ENCODE data around the gene AGPAT4. TPM values are rescaled to one million over a fixed set of nuclear protein-coding genes. Genes with fewer than 3 reads are reported as not detected.

AGPAT4 gene
- total RNA-seq, 1 donor from 2014 or later, result 4.7 TPM

DNA sequence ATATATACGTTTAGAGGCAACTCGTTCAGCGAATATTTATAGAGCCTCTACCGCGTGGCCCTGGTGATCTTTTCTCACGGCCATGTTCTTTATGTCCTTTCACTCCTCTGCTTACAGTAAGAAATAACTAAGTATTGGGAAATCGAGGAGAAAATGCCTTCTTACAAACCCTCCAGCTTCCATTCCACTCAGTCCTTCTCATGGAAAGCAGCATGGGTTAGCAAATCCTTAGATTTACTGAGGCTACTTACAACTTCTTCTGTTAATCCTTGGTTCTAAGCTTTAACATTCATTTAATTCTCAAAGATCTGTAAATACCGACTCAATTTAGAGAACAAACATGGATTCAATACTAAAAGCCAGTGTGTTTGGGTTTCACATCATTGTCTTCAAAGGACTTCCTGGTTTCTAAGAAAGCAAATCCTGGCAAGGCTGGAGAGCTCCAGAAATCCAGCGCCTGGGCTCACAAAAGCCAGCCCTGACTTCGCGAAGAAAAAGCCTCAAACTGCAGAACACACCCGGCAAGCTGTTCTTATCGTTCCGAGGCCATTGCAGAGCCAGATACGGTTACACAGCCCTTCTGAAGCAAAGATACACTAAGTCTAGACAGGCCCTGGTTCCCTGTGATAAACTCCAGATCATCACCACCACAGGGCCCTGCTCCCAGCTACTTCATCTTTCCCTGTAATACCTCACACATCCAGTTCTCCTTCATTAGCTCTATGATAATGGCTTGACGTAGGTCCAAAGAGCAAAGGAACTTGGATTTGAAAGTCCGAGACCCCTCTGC lies 19.2 kb downstream of the AGPAT4 start:
- TF ChIP-seq, protein P1, sequence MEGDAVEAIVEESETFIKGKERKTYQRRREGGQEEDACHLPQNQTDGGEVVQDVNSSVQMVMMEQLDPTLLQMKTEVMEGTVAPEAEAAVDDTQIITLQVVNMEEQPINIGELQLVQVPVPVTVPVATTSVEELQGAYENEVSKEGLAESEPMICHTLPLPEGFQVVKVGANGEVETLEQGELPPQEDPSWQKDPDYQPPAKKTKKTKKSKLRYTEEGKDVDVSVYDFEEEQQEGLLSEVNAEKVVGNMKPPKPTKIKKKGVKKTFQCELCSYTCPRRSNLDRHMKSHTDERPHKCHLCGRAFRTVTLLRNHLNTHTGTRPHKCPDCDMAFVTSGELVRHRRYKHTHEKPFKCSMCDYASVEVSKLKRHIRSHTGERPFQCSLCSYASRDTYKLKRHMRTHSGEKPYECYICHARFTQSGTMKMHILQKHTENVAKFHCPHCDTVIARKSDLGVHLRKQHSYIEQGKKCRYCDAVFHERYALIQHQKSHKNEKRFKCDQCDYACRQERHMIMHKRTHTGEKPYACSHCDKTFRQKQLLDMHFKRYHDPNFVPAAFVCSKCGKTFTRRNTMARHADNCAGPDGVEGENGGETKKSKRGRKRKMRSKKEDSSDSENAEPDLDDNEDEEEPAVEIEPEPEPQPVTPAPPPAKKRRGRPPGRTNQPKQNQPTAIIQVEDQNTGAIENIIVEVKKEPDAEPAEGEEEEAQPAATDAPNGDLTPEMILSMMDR (IDR thresholded peaks at IDR 0.05), result no peak
- H3K27ac Mint-ChIP-seq, result no peak overlapping the region
- DNase-seq, result no peak
- ChIA-PET POLR2A (no interaction called here), CTCF (no interaction called here)
- H3K4me1 Mint-ChIP-seq, result no peaks in the 10 kb centered on the region
- no peak for ATAC-seq (ENCODE audit: low read depth)
- no peak overlapping the region for H3K4me3 Mint-ChIP-seq
- H3K27me3 Mint-ChIP-seq, result no peaks in the 10 kb centered on the region
- H3K36me3 Mint-ChIP-seq (ENCODE audit: low read depth), result no peaks in the 10 kb centered on the region
- intact Hi-C loops (cut with micrococcal nuclease), result no loop called here
- H3K9me3 Mint-ChIP-seq, result peaks cover 3% of the 10 kb centered on the region

DNA sequence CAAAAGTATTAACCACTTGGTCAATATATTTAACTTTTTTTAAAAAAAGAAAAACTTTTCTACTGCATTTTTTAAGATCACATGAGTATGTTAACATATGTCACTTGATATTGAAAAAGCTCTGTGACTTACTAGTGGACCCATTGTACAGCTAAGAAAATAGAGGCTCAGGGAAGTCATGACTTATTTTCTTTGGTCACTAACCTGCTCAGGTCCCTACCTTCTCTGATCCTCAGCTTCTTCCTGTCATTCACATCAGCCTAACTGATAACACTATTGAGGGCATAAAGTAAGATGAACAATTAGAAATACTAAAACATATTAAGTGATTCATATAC lies 19.8 kb downstream of the AGPAT4 start:
- intact Hi-C loops (cut with micrococcal nuclease), result no loop called here
- Mint-ChIP-seq H3K27me3 (no peaks in the 10 kb centered on the region), H3K4me3 (no peak overlapping the region), H3K36me3 (ENCODE audit: low read depth) (no peaks in the 10 kb centered on the region), H3K9me3 (peaks cover 3% of the 10 kb centered on the region), H3K4me1 (no peaks in the 10 kb centered on the region), H3K27ac (no peak overlapping the region)
- TF ChIP-seq, protein P1 (IDR thresholded peaks at IDR 0.05), result no peak
- ATAC-seq (ENCODE audit: low read depth), result no peak
- ChIA-PET POLR2A (no interaction called here), CTCF (no interaction called here)
- no peak for DNase-seq

DNA sequence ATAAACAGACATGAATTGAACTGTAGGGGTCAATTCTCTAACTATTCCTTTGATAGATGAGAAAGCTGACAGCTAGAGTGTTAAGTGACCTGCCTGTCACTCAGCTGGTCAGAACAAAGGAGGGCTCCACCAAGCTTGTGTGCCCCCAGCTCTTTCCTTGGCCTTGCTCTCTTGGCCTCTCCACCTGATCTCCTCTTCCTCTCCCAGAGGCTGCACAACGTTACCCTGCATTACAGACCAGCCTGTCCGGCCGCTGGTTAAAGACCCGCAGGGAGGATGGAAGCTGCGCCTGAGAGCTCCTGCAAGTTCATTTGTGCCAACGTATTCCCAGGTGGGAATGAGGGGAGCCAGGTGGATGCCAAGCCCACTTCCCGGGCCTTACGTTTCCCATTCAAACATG lies 22.5 kb downstream of the AGPAT4 start:
- DNase-seq (no peak), ATAC-seq (ENCODE audit: low read depth) (no peak)
- Mint-ChIP-seq H3K4me3 (no peak overlapping the region), H3K27ac (no peak overlapping the region), H3K4me1 (no peaks in the 10 kb centered on the region), H3K27me3 (no peaks in the 10 kb centered on the region), H3K9me3 (peaks cover 3% of the 10 kb centered on the region), H3K36me3 (ENCODE audit: low read depth) (no peaks in the 10 kb centered on the region)
- CTCF ChIA-PET, result no interaction called here
- POLR2A ChIA-PET, result no interaction called here
- TF ChIP-seq, protein P1 (IDR thresholded peaks at IDR 0.05), result no peak
- intact Hi-C loops (cut with micrococcal nuclease), result no loop called here

DNA sequence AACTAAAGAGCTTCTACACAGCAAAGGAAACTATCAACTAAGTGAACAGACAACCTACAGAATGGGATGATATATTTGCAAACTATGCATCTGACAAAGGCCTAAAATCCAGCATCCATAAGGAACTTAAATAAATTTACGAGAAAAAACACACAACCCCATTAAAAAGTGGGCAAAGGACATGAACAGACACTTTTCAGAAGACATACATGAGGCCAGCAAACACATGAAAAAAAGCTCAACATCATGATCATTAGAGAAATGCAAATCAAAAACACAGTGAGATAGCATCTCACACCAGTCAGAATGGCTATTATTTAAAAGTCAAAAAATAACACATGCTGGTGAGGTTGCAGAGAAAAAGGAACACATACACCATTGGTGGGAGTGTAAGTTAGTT lies 24.5 kb downstream of the AGPAT4 start:
- intact Hi-C loops (cut with micrococcal nuclease), result no loop called here
- POLR2A ChIA-PET, result no interaction called here
- CTCF ChIA-PET, result no interaction called here
- no peak for ATAC-seq (ENCODE audit: low read depth)
- H3K27ac Mint-ChIP-seq, result no peak overlapping the region
- TF ChIP-seq, protein P1 (IDR thresholded peaks at IDR 0.05), result no peak
- H3K4me1 Mint-ChIP-seq, result no peaks in the 10 kb centered on the region
- H3K9me3 Mint-ChIP-seq, result peaks cover 3% of the 10 kb centered on the region
- H3K27me3 Mint-ChIP-seq, result no peaks in the 10 kb centered on the region
- H3K4me3 Mint-ChIP-seq, result no peak overlapping the region
- no peak for DNase-seq
- peaks cover 3% of the 10 kb centered on the region for H3K36me3 Mint-ChIP-seq (ENCODE audit: low read depth)

DNA sequence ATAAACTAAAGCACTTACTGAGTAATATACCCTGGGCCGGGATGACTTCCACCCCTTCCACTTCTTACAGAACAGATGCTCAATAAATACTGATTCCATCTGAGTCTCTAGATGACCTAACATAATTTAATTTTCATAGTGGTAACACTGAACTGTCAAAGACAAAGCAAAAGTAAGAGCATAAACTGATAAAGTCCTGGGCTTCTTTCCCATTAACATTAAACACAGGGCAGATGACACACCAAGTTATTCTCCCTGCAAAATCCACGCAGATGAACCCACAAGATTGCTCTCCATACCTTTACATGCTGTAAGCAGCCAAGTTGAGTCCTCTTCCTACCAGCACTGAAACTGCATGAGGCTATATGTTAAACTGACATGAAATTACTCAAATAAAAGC lies 27.1 kb downstream of the AGPAT4 start:
- DNase-seq (no peak), ATAC-seq (ENCODE audit: low read depth) (no peak)
- Mint-ChIP-seq H3K36me3 (ENCODE audit: low read depth) (peaks cover 3% of the 10 kb centered on the region), H3K27me3 (no peaks in the 10 kb centered on the region), H3K4me3 (no peak overlapping the region), H3K27ac (no peak overlapping the region), H3K9me3 (peaks cover 3% of the 10 kb centered on the region), H3K4me1 (no peaks in the 10 kb centered on the region)
- POLR2A ChIA-PET, result no interaction called here
- CTCF ChIA-PET, result no interaction called here
- TF ChIP-seq, protein P1 (IDR thresholded peaks at IDR 0.05), result no peak
- intact Hi-C loops (cut with micrococcal nuclease), result no loop called here

All from activated B cell treated with CpG ODN at 0.5 μM for 24 hours (primary cell).